Activated T-helper 9 cell treated with anti-CD3 and anti-CD28 coated beads, Interleukin-2, amount 50 U/mL, for 16 hours (primary cell): Measurements from ENCODE around the gene SND1.
A peak's percentile ranks its signal among the peaks of the same experiment; 100 is the strongest.

Source experiments
- DNase-seq: peaks from one replicate; pipeline ENCODE4 v3.0.0-alpha.2; 2020; ENCODE audit warnings: low read depth

The SND1 gene

DNA sequence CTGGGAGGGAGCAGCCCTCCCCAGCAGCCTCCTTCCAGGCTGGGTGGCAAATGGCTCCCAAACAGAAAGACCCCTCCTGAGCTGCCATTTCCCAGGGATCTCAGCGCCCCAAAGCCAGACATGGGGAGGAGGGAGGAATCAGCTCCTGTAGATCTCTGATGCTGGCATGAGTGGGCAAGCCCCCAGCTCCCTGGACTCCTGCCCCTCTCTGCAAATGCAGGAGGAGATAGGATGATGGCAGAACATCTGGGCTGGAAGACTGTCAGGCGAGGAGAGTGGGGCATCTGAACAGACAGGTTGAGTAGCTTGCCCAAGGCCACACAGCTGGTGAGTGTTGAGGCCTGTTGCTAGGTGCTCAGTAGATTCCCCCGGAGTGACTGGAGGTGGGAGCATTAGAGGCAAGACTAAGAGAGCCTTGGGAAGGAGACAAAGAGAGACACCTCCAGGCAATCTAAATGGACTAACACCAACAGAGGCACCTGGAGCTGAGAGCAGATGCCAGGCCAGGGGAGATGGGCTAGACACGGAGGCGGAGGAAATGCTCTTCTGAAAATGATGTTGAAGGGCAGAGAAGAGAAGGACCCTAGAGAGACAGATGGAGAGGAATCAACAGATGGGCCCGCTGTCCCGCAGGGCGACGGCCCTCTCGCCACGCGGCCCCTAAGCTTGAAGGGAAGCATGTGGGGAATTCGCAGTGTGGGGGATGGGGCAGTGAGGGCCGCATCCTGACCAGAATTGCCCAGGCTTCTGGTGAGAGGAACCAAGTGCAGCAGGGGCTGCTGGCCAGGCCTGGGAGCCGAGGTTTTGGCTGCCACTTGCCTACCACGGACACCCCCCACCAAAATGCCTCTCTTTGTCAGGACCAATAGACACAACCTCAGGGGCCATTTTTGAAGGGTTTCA lies 464.1 kb downstream of the SND1 start:
- DNase-seq = no peak

DNA sequence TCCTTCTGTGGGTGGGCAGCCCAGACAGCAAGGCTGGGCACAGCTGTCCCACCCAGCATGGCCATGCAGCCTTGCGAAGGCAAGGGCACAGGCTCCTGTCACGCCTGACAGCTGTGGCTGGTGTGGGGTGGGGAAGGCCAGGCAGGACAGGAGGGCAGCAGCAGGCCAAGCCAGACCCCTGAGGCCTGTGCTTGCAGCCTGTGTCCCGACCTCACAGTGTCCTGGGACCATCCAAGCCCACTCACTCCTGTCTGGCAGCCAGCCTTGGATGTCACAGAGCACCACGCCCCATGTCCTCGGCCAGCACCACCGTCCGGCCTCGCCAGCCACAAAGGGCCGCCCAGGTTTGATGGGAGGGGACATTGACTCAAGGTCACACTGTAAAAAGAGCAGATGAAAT lies 464.7 kb downstream of the SND1 start:
- DNase-seq = no peak

DNA sequence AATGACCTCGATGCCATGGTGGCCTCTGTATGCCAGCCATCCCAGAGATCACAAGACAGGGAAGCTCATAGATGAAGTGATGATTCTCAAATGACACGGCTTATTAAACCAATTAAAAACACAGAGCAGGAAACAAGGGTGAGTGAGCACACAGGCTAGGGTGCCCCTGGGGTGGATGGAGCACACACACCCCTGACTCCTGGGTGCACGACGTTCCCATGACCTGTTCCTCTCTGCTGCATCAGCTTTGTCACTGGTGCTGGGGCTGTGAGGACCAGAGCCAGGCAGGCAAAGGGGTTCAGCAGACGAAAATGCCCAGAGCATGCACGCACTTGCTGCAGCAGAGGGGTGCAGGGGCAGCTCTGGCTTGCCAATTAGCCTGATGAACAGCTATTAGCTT lies 465.7 kb downstream of the SND1 start:
- DNase-seq = no peak

DNA sequence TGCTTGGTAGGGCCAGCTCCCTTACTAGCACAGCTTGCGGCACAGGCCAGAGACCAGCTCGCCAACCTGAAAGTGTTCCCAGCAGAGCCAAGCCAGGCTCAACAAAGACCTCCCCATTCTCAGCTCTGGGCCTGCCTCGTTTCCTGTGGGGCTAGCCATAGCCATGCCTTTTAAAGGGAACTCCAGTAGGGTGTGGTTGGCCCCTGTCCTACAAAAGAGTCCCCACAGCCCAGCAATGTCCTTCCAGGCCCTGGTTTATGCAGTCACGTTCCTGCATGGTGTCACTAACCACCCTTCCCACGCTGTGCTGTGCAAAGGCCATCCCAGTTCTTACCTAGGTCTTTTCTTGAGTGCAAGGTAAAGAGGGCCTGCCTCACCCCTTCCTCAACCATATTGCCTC lies 467.0 kb downstream of the SND1 start:
- no peak for DNase-seq

DNA sequence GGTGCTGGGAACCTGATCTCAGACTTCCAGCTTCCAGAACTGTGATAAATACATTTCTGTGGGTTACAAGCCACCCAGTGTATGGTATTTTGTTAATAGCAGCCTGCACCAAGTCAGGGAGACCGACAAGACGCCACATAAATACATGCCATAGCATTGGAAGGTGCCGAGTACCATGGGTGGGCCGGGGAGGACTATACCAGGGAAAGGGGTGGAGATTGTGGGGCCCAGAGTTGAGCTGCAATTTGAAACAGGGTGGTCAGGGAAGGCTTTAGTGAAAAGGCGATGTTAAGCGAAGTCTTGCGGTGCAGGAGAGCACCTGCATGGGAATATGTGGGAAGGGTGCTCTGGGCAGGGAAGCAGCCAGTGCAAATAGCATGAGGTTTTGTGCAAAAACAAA lies 468.1 kb downstream of the SND1 start:
- no peak for DNase-seq

DNA sequence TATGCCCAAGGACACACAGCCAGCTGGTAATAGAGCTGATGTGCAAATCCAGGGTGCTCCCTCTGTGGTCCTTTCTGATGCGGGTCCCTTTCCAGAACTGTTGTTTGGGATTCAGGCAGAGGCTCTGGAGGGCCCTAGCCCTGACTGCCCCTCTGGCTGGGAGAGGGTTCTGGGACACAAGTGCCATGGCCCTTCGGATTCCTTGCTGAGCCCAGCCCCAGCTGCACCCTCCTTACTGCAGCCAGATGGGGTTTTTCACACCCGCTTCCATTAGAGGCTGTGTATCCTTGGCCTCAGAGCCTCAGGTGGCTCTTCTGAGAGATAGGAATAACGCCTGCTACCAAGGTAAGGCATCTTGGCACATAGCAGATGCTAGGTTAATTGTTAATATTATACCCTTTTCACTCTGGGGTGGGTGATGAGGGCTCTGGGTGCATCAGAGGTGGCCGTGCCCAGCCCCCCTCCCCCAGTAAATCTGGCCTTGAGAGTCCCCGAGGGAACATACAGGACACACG lies 469.0 kb downstream of the SND1 start:
- no peak for DNase-seq

DNA sequence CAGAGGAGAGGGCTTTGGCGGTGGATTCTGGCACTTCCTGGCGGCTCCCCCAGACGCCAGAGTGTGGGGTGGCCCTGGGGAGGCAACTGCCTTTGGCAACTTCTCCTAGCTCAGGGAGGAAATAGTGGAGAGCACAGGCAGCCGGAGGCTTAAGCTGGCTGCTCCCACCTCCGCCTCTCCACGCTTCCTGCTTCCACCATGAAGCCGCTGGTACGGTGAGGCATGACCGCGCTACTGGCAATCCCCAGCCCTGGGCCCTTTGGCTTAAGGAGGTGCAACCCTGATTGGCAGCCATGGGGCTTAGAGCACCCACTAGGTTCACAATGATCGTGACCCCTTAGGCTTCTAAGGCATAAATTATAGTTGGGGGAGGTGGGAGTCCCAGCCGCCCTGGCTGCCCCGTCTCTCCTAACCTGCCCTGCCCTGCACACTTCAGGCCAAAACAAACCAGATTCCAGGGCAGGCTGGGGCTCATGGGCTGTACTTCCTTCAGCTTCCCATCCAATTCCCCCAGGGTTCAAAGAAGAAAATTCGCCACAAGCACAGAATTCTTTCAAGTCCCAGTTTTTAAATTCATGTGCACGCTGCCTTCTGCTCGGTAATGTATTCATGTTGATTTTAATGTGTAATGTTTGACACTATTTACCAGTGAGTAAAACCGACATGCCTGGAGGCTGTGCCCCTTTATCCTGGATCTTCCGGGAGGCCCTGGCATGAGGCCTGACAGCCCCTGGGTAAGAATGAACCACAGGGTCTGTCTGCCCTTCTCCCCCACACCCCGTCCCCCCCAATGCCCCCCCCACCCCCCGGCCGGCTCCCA lies 469.9 kb downstream of the SND1 start:
- no peak for DNase-seq

DNA sequence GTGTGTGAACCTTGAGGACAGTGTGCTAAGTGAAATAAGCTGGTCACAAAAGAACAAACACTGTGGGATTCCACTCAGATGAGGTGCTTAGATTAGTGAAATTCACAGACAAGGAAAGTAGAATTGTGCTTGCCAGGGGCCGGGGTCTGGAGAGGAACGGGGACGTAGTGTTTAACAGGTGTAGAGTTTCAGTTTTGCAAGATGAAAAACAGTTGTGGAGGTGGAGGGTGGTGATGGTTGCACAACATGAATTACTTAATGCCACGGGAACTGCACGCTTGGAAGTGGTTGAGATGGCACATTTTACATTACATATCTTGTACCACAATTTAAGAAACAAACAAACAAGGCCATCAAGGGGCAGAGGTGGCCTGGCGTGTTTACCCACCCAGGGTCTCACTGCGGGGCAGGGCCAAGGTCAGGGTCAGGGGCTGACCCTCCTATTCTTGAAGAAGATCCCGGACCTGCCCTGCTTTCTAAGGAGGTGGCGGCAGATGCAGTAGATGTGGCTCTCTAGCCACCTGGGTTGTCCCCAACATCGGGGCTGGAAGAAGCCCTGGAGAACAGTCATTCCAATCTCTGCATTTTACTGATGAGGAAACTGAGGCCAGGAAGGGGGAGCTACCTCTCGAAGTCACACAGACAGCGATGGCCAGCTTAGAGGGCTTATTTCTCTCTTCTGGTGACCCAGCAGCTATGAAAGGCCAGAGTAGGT lies 470.7 kb downstream of the SND1 start:
- no peak for DNase-seq

DNA sequence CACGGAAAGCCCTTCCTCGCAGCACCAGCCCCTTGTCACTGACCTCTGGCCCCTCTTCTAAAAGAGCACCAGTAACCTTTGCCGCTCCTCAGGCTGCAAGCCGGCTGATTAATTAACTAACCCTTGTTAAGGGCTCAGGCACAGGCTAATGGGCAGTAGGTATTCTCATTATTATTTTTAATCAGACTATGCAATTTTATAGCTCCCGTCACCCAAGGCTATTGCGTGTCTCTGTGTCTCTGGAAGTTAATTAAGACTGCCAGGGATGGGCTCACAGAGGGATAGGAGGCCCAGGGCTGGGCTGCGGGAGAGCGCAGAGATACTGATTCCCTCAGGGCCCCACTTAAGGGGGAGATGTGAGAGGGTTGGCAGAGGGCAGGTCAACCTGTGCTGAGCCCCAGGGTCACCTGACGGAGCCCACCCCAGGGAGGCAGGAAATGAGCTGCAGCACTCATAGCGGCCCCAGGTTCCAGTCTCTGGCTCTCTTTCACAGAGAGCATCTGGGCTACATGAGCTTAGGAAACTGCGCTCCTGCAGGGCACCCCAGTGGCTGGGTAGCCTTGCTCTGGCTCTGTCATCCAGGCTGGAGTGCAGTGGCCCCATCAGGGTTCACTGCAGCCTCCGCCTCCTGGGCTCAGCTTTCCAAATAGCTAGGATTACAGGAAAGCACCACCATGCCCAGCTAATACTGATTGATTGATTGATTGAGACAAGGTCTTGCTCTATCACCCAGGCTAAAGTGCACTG lies 471.5 kb downstream of the SND1 start:
- DNase-seq = no peak

DNA sequence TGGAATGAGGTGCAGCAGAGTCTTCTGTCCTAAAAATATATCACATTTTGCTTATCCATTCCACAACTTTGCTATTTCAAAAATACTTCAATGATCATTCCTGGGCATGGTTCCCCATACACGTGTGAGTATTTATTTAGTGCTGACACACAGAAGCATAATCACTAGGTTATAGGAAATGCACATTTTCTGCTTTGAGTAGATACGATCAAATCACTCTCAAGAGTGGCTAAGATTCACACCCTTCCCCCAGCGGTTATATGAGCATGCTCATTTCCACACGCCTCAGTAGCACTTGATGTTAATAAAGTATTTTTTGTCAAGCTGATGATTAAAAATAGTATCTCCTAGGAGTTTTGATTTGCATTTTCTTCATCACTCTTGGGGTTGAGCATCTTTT lies 472.8 kb downstream of the SND1 start:
- DNase-seq = no peak

DNA sequence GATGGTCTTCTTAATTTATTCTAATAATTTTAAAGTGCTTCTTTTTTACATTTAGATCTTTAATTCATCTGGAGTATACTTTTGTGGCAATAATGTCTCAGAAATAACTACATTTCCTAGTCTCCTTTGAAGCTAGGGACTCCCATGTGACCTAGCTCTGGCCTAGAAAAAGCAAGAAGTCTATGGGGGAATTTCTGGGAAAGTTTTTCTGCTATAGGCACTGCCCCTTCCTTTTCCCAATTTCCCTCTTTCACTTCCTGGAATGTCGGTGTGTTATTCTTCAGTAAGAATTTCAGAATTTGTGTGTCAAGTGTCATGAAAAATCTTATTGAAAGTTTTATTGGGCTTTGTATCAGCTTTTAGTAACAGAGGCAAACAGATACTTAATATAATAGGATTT lies 473.8 kb downstream of the SND1 start:
- DNase-seq = no peak

DNA sequence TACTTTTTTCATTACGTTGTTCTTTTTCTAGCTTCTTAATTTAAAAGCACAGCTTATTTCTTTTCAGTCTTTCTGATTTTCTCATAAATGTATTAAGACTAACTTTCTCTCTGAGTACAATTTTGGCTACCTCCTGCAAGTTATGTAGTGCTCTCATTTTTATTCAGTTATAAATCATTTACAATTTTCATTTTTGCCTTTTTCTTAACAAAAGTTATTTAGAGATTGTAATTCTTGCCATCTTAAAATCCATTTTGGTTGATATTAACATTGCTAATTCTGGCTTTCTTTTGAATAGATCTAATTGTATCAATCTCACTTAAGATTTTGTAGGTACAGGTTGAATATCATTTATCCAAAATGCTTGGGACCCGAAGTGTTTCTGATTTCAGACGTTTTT lies 476.4 kb downstream of the SND1 start:
- no peak for DNase-seq

DNA sequence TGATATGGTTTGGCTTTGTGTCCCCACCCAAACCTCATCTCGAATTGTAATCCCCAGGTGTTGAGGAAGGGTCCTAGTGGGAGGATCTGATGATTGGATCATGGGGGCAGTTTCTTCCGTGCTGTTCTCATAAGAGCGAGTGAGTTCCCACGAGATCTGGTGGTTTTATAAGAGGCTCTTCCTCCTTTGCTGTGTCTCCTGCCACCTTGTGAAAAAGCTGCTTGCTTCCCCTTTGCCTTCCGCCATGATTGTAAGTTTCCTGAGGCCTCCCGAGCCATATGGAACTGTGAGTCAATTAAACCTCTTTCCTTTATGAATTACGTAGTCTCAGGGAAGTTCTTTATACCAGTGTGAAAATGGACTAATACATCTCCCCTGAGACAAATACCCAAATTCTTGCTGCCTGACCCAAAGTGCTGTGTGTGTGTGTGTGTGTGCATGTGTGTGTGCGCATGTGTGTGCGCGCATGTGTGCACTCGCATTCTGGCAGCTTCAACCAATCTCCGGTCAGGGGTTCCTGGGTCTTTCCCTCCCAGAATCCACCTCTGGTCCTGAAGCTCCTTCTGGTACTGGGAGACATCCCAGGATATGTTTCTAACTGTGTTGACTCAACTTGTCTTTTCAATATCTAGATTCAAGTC lies 477.4 kb downstream of the SND1 start:
- no peak for DNase-seq

DNA sequence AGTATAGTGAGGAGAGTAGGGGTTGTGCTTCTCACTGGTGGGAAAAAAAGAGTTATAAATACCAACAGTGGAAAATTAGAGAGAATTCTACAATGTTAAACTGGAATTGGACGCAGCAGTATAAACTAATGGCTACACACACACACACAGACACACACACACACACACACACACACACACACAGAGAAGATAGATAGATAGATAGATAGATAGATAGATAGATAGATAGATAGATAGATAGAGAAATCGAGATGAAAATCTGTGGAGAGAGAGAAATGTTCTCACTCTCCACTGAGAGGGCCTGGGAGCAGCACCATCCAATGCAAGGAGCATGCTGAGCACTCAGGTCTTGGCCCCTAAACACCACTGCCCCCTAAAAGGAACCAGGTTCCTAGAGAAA lies 479.1 kb downstream of the SND1 start:
- DNase-seq = no peak

DNA sequence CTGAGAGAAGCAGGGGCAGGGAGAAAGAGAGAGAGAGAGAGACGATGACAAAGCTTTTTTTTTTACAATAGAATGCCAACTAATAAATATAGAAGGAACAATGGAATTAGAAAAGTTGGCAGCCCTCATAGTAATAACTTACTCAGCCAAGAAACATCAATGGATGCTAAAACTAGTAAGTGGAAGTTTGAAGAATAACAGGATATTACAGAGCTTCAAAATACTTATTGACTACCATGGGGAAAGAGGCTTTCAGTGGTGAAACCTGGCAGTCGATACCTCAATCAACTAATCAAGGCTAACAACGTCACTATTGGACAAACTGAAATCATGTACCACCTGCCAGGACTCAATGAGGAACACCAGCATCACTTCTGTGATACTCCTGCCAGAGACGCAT lies 479.7 kb downstream of the SND1 start:
- no peak for DNase-seq

DNA sequence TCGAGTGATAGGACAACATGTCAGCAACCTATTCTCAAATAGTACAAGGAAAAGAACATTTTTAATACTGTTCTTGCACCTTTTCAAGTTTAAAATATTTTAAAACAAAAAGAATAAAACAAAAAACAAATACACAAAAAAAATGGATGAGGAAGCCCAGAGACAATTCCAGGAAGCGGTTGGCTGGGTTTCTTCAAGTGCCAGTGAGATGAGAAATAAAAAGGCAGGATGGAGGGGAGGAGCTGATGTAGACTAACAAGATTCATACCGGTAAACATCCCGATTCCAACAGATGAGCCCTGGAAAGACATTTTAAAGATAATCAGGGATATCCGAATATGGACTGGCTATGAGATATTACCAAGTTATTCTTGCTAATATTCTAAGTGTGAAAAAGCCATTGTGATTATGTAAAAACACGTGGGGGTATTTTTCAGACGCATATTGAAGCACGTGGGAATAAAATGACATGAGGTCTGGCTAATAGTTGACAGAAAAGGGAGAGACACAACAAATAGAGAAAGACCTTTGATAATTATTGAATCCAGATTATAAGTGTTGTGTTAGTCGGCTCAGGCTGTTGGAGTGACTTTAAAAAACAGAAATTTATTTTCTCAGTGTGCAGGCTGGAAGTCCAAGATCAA lies 480.6 kb downstream of the SND1 start:
- DNase-seq = no peak

DNA sequence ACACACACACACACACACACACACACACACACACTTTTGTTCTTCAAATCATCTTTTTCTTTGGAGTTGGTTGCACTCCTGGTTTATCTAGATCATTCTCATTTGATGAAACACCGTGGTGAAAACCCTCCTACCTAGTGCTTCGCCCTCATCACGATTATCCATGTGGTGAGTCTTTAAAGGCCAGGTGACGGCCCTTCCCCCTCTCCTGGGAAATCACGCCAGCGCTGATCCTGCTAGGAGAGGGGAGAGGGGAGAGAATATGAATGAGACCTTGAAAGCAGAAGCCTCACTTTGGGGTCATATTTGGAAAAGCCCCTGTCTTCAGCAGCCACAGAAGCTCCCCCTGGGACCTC lies 483.1 kb downstream of the SND1 start:
- DNase-seq = no peak

DNA sequence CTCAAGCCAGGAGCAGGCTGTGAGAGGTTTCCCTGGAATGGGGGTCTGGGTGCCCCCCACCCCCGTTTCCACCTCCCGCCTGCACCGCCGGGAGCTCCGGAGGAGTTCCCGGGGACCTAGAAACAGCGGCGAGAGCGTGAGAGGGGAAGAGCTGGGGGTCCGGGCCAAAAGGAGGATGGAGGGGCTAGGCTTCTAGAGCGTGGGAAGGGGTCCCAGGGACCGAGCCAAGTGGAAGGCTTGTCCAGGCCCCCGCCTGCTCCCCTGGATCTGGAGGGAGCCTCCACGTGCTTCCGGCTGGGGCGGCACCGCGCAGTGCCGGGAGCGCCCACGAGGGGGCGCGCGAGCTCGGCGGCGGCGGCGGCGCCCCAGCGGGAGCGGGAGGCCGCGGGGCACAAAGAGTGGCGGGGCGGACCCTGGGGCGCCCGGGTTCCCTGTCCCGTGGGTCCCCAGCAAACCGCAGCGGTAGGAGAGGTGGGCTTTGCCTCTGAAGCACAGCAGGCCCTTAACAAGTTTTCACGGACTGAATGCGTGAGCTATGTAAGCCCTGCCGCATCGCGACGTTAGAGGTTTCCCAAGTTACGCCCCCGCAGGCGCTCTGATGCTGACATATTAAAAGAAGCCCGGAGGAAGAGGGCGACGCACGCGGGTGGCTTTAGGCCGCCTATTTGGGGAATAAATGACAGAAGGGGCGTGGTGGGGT lies 483.7 kb downstream of the SND1 start:
- DNase-seq = peak; percentile 55

DNA sequence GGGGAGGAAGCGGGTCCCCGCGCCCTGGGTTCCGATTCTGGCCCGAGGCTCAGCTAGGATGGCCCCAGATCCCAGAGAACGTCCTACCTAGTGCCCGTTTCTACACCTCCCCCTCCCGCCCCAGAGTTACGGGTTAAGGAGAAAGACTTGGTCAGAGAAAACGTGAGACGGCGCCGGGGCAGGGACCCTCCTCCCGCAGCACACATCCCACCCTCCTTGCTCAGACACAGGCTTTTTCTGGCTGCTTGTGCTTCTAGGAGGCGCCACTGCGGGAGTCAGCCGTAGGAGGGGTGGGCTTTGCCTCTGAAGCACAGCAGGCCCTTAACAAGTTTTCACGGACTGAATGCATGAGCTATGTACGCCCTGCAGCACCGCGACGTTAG lies 484.2 kb downstream of the SND1 start:
- no peak for DNase-seq

DNA sequence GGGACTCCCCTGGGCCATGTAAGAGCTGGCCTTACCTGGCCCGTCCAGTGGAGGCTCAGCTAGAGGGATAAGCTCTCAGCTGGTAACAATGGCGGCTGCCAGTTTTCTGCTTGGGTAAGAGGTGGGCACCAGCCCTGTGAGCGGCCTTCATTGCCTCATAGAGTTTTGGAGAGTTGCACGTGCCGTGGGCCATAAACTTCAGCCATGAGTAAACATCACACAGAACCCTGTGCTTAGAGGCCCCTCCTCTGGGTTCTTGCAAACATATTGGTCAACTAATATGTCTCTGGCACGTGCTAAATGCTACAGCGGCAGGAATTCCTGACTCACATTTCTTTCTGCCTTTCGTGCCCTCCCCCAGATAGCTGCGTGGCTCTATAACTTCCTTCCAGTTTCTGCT lies 485.2 kb downstream of the SND1 start:
- no peak for DNase-seq
